Aorta (tissue), 5 donors: ENCODE measurements around the gene MPZL3. TPM values are rescaled to one million over a fixed set of nuclear protein-coding genes. Genes with fewer than 3 reads are reported as not detected.
A peak's percentile ranks its signal among the peaks of the same experiment; 100 is the strongest.

Source experiments
- ATAC-seq: fragments of 200-7000 bp; cut with Tn5 transposase; one replicate; pipeline ENCODE4 v1.9.1; 2022; ENCODE audit warnings: moderate library complexity; ENCODE audit not compliant: low FRiP score
- DNase-seq, 2 donors: peaks; one replicate each; pipeline ENCODE4 v3.0.0-alpha.2; 2020
- H3K27ac ChIP-seq, 2 donors: one replicate each; pipeline ENCODE4 v1.5.1; 2013; ENCODE audit warnings: low read length in 2 of 2, mild to moderate bottlenecking in 2 of 2, moderate library complexity in 2 of 2, control low read depth in 1 of 2, inconsistent platforms in 1 of 2, low read depth in 1 of 2
- H3K27me3 ChIP-seq, 2 donors: one replicate each; pipeline ENCODE4 v1.6.1; 2013; ENCODE audit warnings: control low read depth in 1 of 2, low read length in 1 of 2, mild to moderate bottlenecking in 1 of 2, moderate library complexity in 1 of 2; ENCODE audit not compliant: insufficient read depth in 2 of 2, control insufficient read depth in 1 of 2
- H3K36me3 ChIP-seq, 2 donors: one replicate each; pipeline ENCODE4 v1.6.1; 2013; ENCODE audit warnings: control low read depth in 1 of 2, low read length in 1 of 2, mild to moderate bottlenecking in 1 of 2; ENCODE audit not compliant: insufficient read depth in 2 of 2, control insufficient read depth in 1 of 2
- H3K4me1 ChIP-seq, 2 donors: one replicate each; pipeline ENCODE4 v1.6.1; 2013; ENCODE audit warnings: low read length in 2 of 2, control low read depth in 1 of 2, mild to moderate bottlenecking in 1 of 2, moderate library complexity in 1 of 2; ENCODE audit not compliant: insufficient read depth in 2 of 2, control insufficient read depth in 1 of 2
- H3K4me3 ChIP-seq, 2 donors: one replicate each; pipeline ENCODE4 v1.5.1; 2013; ENCODE audit warnings: low read length in 2 of 2, control low read depth in 1 of 2, mild to moderate bottlenecking in 1 of 2
- H3K9me3 ChIP-seq: one replicate; pipeline ENCODE4 v1.6.1; 2013; ENCODE audit warnings: mild to moderate bottlenecking, low read length; ENCODE audit not compliant: control insufficient read depth
- WGBS, 2 donors: extraction: QIAGEN DNeasy Blood & Tissue Kit; methylation state at CpG; one replicate each; pipeline ENCODE4 v1.1.7; 2013; 5-methylcytosine and 5-hydroxymethylcytosine counted together
- intact Hi-C, 2 donors: fragments of 100-400 bp; cut with DNase I; formaldehyde crosslinking; loops; one replicate each; pipeline versions ENCODE4 v1.14.2 to v1.15.0; 2022
- polyA plus RNA-seq, 2 donors: library from polyadenylated mRNA; stranded (reverse); fragments of 200-250 nt; gene quantifications; one replicate each; pipeline ENCODE4 v1.2.3, GENCODE V29; 2013
- total RNA-seq, 2 donors: library from RNA; stranded (reverse); fragmentation: NEBNext Ultra II Directional; extraction: Animal tissue kit (Norgen Biotek cat#: 25700); gene quantifications; one replicate each; pipeline ENCODE4 v1.2.1, GENCODE V29; 2021
- donor health status: healthy with polysubstance abuse.
- donor health status: Bipolar disorder and iron deficiency.
- donor health status: DM: no; HTN: no; CAD: no.
- donor health status: DM: no; HTN: no; CAD: no.
- donor health status: DM: yes; HTN: yes; CAD: no.

Gene MPZL3
- total and polyA plus RNA-seq, 4 donors: 0.33 to 2.7 (median 1.00) TPM

DNA sequence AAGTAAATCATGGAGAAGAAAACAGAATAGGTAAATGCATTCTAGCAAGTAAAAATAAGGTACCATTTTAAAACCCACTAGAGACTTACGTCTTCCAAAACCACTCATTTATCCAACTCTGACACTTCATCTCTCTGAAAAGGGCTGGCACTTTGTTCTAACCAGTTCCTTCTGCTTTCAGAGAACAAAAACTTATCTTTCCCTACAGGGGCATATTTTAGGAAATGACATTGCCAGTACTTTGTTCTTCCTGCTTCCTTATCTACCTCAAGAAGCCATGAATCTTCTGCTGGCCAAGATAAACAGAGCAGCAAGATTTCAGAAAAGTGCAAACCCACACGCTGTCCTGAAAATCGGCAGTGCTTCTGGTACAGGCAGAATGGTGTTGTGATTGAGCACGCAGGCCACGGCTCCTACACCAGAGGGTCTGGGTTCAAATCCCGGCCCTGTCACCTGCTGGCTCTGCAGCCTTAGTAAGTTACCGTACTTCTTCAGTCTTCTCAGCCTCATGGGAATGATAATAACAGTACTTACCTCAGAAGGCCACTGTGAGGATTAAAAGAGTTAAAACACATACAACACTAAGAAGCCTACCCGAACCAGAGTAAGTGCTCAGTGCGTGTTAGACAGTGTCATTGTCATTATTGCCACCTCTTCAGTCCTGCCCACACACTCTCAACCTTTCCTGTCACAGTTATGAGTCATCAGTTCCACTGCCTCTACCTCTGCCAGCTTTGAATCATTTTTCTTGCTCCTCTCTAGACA is 11.0 kb downstream of the MPZL3 start:
- H3K27me3 ChIP-seq: no peaks in the 10 kb centered on the region
- 46 to 50% methylated on average over 9 of the region's 9 CpGs for WGBS, 2 donors
- H3K9me3 ChIP-seq: no peaks in the 10 kb centered on the region
- H3K4me1 ChIP-seq: no peaks in the 10 kb centered on the region
- H3K36me3 ChIP-seq: no peaks in the 10 kb centered on the region
- peak; percentile 64 for ATAC-seq
- H3K4me3 ChIP-seq: no peak overlapping the region
- intact Hi-C loops: no loop called here
- no peak overlapping the region for H3K27ac ChIP-seq
- DNase-seq: no peak

DNA sequence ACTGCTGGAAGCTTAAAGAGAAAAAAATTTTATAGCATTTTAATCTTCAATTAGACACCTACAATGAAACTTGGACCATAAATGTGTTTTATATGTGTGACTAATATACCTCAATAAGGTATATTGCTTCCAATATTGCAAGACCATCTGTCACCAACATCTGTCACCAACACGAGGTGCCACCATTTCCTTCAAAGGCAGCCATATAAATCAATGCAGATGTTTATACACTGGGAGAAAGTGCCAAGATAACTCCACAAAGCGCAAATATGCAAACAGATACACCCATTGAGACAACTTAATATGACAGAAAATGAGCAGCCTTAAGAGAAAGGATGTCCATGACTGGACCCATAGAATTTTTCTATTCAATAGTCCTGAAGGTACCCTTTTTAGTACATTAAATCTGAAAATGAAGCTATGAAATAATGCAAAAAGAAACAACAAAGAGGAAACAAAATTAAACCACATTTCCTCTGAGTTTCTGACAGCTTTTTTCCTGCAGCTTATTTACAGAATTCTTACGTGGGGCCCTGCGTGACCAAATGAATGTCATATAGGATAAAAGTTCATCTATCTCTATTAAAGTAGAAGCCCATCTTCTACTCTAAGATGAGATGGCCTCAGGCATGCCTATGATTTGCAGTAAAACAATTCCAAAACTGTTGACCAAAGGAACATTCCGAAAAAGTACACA is 12.5 kb downstream of the MPZL3 start:
- ATAC-seq: no peak
- H3K9me3 ChIP-seq: no peaks in the 10 kb centered on the region
- no peaks in the 10 kb centered on the region for H3K27me3 ChIP-seq
- no peak overlapping the region for H3K27ac ChIP-seq
- H3K4me1 ChIP-seq: no peaks in the 10 kb centered on the region
- no peaks in the 10 kb centered on the region for H3K36me3 ChIP-seq
- WGBS, 2 donors: 68 to 69% methylated on average over 5 of the region's 5 CpGs
- no peak overlapping the region for H3K4me3 ChIP-seq
- DNase-seq: no peak
- intact Hi-C loops: no loop called here

DNA sequence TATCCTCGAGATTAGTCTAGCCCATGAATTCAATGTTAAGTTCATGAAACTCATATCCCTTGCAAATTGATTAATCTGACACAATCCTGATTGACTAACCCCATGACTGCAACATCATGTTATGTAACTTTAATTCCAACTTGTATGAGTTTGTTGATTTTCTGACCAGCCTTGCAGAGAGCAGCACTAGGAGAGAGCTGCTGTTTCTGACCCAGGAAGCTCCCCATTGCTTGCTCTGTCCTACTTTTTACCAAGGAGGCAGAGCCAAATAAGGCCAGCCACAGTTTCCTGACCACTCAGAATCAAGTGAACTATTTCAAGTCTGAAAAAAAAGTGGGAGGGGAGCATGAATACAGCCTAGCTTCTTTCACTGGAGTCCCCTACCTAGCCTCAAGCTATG is 13.2 kb downstream of the MPZL3 start:
- H3K4me1 ChIP-seq: no peaks in the 10 kb centered on the region
- H3K27ac ChIP-seq: no peak overlapping the region
- intact Hi-C loops: no loop called here
- ATAC-seq (no peak), DNase-seq (no peak)
- WGBS, 2 donors: 88 to 89% methylated on average over 1 of the region's 1 CpG
- no peaks in the 10 kb centered on the region for H3K27me3 ChIP-seq
- no peak overlapping the region for H3K4me3 ChIP-seq
- H3K36me3 ChIP-seq: no peaks in the 10 kb centered on the region
- H3K9me3 ChIP-seq: no peaks in the 10 kb centered on the region

DNA sequence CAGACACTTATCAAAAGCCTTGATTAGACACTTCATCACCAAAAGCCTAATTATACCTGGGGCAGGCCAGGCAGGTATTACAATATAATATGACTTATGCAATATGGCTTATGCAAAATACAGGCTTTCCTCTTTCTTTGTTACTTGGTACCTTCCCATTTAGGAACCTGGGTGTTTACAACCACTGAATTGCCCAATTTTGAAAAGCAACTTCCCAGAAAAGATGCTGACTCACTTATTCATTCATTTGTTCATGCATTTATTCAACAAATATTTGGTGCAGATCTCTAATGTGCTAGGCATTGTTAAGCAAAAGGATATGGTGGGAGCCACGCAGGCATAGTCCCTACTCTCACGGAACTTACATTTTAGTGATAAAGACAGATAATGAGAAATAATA is 13.7 kb downstream of the MPZL3 start:
- no peak for ATAC-seq
- no peaks in the 10 kb centered on the region for H3K27me3 ChIP-seq
- DNase-seq: no peak
- H3K36me3 ChIP-seq: no peaks in the 10 kb centered on the region
- WGBS, 2 donors: 89 to 92% methylated on average over 2 of the region's 2 CpGs
- intact Hi-C loops: no loop called here
- H3K4me1 ChIP-seq: no peaks in the 10 kb centered on the region
- H3K27ac ChIP-seq: no peak overlapping the region
- H3K4me3 ChIP-seq: no peak overlapping the region
- H3K9me3 ChIP-seq: no peaks in the 10 kb centered on the region

- Histone ChIP-seq H3K36me3 (no peaks in the 10 kb centered on the region), H3K9me3 (no peaks in the 10 kb centered on the region), H3K4me1 (no peaks in the 10 kb centered on the region), H3K27ac (no peak overlapping the region), H3K27me3 (no peaks in the 10 kb centered on the region), H3K4me3 (no peak overlapping the region)
- ATAC-seq (no peak), DNase-seq (no peak)
- intact Hi-C loops: no loop called here
- 80 to 81% methylated on average over 2 of the region's 2 CpGs for WGBS, 2 donors
Observed at GRCh38 chr11:118236170-118236569, 16.0 kb downstream of the MPZL3 start.

DNA sequence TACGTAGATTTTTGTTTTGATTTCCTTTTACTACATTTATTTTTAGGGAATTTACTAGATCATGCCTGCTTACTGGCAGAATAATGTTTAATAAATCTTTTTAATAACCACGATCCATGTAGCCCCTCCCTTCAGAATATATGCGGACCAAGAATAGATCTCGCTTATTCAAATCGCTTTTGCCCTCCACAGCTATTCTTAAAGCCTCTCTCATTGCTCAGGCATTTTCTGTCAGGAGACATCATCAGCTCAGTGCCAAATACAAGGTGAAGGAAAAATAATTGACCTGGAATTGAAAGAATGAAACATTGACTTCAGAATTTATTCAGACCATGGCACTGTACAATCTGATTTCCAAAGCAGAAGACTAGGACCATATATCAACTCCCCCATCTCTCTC is 17.3 kb downstream of the MPZL3 start:
- H3K36me3 ChIP-seq: no peaks in the 10 kb centered on the region
- no peak overlapping the region for H3K4me3 ChIP-seq
- H3K27ac ChIP-seq: no peak overlapping the region
- no peaks in the 10 kb centered on the region for H3K27me3 ChIP-seq
- no peaks in the 10 kb centered on the region for H3K4me1 ChIP-seq
- no peak for ATAC-seq
- DNase-seq: no peak
- H3K9me3 ChIP-seq: no peaks in the 10 kb centered on the region
- intact Hi-C loops: no loop called here
- 40 to 48% methylated on average over 5 of the region's 5 CpGs for WGBS, 2 donors

GRCh38 chr11:118233850-118234249 is 18.3 kb downstream of the MPZL3 start:
- intact Hi-C loops: no loop called here
- 75 to 87% methylated on average over 1 of the region's 1 CpG for WGBS, 2 donors
- H3K36me3 ChIP-seq: no peaks in the 10 kb centered on the region
- H3K9me3 ChIP-seq: no peaks in the 10 kb centered on the region
- DNase-seq: no peak
- H3K4me1 ChIP-seq: no peaks in the 10 kb centered on the region
- no peak overlapping the region for H3K27ac ChIP-seq
- no peak overlapping the region for H3K4me3 ChIP-seq
- no peak for ATAC-seq
- H3K27me3 ChIP-seq: no peaks in the 10 kb centered on the region

DNA sequence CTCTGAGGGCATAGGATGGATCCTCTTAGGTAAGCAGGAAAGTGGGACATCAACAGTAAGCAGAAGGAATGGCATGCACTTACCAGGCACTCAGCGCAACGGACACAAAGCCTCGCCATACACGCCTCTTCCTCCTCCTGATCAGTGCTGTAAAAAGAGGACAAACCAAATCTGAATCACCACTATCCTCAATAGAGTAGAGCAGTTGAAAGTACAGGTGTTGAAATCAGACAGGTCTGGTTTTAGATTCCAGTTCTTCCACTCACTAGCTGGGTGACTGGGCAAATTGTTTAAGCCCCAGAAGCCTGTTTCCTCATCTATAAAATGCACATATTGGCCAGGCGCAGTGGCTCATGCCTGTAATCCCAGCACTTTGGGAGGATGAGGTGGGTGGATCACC is 18.8 kb downstream of the MPZL3 start:
- DNase-seq (no peak), ATAC-seq (no peak)
- 91 to 92% methylated on average over 5 of the region's 5 CpGs for WGBS, 2 donors
- H3K9me3 ChIP-seq: no peaks in the 10 kb centered on the region
- H3K36me3 ChIP-seq: no peaks in the 10 kb centered on the region
- no peaks in the 10 kb centered on the region for H3K27me3 ChIP-seq
- H3K27ac ChIP-seq: no peak overlapping the region
- H3K4me3 ChIP-seq: no peak overlapping the region
- no peaks in the 10 kb centered on the region for H3K4me1 ChIP-seq
- intact Hi-C loops: no loop called here

- Histone ChIP-seq H3K27me3 (peaks cover 0 to 2% of the 10 kb centered on the region in 2 donors), H3K4me3 (no peak overlapping the region), H3K4me1 (no peaks in the 10 kb centered on the region), H3K27ac (no peak overlapping the region), H3K36me3 (no peaks in the 10 kb centered on the region), H3K9me3 (no peaks in the 10 kb centered on the region)
- DNase-seq (no peak), ATAC-seq (no peak)
- 58 to 74% methylated on average over 1 of the region's 1 CpG for WGBS, 2 donors
- intact Hi-C loops: no loop called here
Observed at GRCh38 chr11:118232659-118233058, 19.5 kb downstream of the MPZL3 start.
